Stimulated activated CD8-positive, alpha-beta memory T cell treated with anti-CD3 and anti-CD28 coated beads, Interleukin-4, amount 100 ng/mL, for 1 hour (primary cell): ENCODE results near the gene SNCB.
A peak's percentile ranks its signal among the peaks of the same experiment; 100 is the strongest.

ENCODE experiments used
- DNase-seq, 2 donors: peaks; one replicate each; pipeline ENCODE4 v3.0.0-alpha.2; 2020; ENCODE audit warnings: low read depth in 2 of 2, low spot score in 1 of 2

Gene SNCB

DNA sequence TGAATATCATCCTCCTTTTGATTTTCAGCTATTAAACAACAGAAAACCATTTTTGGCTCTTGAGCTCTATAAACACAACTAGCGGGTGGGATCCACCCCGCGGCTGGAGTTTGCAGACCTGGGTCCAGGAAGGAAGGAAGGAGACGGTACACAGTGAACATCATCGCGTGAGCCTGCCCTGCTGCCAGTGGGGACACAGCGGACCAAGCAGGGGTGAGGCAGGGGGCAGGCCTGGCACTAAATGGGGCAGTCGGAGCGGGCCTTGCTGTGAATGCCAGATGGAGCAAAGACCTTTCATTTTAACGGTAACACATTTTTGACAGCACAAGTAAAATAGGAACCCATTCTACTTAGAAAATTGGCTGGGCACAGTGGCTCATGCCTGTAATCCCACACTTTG, 31.3 kb upstream of the SNCB start:
- no peak for DNase-seq

DNA sequence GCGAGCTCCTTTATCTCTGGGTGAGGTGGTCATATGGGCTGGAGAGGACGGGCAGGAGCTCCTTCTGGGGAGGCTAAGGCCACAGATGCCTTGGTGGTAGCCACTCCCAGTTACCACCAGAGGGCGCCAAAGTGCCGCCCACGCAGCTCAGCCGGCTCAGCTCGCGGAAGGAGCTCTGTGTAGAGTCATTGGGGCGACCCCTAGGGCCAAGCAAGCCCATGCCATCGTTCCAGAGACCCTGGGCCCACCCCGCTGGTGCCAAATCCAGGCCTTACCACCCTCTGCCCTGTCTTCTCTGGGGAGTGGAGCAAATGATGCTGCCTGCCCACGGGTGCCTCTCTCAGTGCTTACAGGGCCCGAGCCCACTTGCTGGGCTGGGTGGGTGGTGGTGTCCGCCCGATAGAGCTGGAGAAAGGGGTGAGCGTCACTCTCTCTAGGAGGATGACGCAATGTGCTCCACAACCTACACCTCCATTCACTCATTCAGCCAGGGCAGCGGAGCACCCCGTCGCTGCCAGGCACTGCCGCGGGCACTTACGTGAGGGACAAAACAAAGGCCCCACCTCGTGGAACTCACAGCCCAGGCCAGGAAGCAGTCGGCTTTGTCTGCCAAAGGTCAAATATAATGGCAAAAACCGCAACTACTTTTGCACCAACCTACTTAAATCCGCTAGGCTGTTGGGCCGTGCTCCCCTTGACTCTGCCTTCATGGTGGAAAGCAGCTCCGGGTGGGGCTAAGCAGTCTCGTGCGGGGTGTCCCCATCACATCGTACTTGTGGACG, 30.7 kb upstream of the SNCB start:
- DNase-seq = peak; percentile 55 to 58

- DNase-seq = no peak
Measured at GRCh38 chr5:176660530-176660859, 30.2 kb upstream of the SNCB start.

GRCh38 chr5:176659860-176660461, 29.6 kb upstream of the SNCB start:
- DNase-seq = no peak

- DNase-seq = no peak
Measured at GRCh38 chr5:176659512-176659839, 29.1 kb upstream of the SNCB start.

DNA sequence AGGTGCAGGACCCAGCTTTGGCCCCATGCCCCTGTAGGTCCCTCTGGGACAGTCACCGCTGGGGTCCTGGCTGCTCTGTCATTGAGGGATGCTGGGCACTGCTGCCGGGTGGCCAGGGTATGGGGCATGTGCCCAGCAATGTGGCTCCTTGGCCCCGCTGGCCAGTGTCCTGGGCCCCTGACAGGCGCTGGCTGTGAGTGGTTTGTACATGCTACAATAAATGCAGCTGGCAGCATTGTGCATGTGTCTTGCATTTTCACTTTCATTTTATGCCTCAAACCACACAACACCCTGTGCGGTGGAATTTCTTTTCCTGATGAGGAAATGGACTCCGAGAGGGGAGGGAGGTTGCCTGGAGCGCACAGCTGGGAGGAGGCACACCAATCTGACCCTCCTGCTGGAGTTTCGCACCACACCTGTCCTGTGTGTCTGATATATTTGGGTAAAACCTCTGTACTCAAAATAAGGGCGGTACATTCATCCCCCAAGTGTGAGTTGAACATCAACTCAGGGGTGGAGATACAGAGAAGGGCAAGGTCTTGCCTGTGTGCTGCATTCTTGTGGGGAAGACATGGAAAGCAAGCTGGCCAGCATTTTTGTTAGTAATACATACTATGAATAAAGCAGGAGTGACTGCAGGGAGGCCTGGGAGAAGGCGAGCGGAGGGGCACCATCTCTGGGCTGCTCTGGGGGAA, 28.6 kb upstream of the SNCB start:
- no peak for DNase-seq

- peak in 1 of 2 donors; percentile 38 for DNase-seq
Measured at GRCh38 chr5:176658007-176658599, 27.8 kb upstream of the SNCB start.

DNA sequence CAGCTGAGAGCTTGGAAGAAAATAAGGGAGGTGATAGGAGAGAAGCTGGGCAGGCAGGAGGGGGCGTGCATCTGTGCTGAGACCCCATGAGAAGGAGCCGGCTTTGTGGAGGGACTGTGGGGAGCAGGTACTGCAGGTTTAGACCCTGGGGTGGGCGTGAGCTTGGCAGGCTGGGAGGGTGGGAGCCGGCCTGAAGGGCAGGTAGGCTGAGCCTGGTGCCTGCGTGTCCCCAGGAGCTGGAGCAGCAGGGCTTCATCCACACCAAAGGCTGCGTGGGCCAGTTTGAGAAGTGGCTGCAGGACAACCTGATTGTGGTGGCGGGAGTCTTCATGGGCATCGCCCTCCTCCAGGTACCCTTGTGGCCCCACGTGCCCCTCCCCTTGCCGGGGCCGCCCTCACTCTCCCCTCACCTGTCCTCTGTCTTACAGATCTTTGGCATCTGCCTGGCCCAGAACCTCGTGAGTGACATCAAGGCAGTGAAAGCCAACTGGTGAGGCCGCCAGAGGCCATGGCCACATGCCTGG, 26.2 kb upstream of the SNCB start:
- no peak for DNase-seq

- DNase-seq = no peak
Measured at GRCh38 chr5:176654856-176655255, 24.5 kb upstream of the SNCB start.

- peak in 1 of 2 donors; percentile 29 for DNase-seq
Measured at GRCh38 chr5:176653401-176654385, 23.4 kb upstream of the SNCB start.

- no peak for DNase-seq
Measured at GRCh38 chr5:176652136-176652535, 21.8 kb upstream of the SNCB start.

DNA sequence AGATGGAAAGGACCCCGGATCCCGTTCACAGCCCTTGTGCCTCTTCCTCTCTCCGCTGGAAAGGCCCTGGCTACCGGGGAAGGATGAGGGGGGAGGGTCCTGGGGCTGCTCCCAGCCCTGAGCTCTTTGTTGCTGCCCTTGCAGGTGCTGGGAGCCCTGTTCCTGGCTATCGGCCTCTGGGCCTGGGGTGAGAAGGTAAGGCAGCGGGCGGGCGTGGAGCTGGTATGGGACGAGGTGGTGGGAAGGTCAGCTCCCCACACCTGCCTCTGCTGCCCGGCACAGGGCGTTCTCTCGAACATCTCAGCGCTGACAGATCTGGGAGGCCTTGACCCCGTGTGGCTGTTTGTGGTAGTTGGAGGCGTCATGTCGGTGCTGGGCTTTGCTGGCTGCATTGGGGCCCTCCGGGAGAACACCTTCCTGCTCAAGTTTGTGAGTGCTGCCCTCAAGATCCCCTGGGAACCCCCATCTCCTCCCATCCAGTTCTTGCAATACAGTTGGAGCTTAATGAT, 21.2 kb upstream of the SNCB start:
- DNase-seq = no peak

DNA sequence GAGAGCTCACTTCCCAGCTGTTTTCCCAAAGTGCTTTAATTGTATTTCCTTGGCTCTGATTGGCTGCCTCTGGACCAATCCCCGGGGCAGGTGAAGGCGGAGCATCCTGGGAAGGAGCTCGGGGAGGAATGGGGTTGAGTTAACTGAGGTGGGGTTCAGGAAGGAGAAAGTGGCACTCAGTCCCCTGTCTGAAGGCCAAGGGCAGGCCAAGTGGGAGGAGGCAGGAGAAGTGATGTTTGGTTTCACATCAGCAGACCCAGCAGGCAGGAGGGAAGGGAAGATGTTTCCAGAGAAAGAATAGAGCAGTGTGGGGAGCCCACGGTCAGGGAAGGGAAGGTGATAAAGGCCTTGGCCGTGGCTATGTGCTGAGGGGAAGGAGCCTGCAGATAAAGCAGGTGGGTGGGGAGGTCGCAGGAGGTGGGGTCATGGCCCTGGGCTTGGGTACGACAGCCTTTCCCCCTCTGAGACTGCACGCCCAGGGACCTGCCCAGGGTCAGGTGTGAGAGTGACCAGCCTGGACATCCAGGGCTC, 20.1 kb upstream of the SNCB start:
- no peak for DNase-seq

DNA sequence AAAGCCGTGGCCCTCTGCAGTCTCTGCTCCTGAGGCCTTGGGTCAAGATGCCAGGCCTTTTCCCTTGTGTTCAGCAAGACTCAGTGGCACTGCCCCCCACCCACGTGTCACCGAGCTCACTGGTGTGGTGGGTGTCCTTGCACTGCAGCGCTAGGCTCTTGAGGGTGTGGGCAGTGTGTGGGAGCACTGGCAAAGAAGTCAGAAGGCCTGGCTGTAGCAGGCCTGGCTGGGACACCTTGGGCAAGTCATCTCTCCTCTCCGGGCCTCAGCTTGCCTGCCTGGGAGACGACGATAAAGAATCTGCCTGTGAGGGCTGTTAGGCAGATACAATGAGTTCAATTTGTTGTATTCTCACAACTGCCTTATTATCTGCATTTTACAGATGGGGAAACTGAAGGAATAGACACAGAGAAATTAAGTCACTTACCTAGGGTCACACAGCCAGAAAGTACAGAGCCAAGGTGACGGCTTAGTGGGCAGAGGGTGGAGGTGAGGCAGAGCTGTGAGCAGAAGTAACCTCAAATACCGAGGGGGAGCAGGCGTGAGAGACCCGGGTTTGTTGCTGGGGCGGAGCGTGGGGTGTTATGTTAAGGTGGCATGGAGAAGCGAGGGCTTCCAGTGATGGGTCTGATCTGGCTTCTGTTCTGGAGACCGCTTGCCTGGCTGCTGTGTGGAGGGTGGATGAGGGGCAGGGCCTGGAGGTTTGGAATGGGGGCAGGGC, 18.3 kb upstream of the SNCB start:
- no peak for DNase-seq

DNA sequence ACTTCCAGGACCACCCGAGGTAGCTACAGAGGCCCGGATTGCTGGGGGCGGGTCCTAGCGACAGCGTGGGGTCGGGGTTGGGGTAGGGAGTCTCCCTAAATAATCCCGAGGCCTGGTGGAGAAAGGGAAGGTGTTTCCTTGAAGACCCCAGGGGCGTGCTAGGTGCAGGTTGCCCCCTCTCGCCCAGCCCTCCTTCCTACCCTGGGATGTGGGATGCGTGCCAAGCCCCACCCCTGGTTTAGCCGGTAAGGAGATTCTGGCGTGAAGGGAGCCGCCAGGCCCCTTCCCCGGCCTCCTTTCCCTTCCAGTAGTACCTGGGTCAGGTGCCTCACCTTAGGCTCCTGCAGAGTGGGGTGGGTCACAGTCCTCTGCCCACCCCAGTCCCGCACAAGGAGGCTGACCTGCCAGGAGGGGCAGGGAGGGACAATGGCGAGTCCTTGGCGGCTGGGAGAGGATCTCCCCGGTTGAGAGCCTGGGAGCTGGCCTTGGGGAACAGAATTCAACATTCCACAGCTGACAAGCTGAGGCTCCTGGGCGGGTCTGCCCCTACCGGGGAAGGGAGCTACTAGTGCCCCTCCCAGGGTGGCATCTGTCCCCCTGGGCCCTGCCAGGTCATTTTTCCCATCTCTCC, 17.6 kb upstream of the SNCB start:
- no peak for DNase-seq

DNA sequence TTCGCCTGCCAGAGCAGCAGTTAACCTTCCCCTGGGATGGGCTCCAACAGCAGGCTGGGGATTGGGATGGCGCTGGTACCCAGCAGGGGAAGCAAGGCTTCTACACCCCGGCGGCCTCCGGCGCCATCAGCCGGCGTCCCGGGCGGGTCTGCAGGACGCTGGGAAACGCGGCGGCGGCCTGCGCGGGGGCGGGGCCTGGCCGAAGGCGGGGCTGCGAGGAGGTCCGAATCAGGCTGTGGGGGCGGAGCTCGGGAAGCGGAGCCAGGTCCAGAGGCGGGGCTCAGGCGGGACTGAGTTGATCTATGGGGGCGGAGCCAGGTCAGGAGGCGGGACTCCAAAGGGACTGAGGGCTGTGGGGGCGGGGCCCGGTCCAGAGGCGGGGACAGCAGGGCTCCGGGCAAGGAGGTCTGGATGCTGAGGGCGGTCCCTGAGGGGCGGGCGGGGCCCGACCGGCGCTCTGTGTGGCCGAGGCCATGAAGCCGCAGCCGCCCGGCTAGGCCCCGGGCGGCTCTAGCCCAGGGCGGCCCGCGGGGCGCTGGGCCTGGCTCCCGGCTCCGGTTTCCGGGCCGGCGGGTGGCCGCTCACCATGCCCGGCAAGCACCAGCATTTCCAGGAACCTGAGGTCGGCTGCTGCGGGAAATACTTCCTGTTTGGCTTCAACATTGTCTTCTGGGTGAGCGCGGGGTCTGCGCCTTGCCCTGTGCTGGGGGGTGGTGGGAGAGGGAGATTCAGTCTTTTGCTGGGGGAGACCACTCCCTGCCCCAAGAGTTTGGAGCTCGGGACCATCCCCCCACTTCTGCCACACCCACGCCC, 16.9 kb upstream of the SNCB start, which contains the start of gene TSPAN17:
TSS of gene TSPAN17 (plus strand) at position 455 of the 813 bp plus-strand sequence. CDS start at position 587, 132 bp downstream.
- DNase-seq = peak; percentile 96 to 97

DNA sequence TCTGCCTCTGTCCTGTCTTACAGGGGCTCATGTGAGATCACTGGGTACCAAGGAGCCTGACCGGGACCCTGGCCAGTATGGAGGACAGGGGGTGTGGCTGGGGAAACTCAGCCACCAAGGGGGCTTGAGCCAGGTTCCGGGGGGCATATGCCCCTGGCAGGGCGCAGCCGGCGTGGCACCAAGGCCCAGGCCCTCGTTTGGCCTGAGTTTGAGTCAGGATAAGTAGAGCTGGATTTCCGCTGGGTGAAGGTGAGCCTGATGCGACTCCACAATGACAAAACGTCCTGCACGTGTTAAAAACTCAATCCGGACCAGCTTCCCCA, 16.3 kb upstream of the SNCB start:
- DNase-seq = no peak

DNA sequence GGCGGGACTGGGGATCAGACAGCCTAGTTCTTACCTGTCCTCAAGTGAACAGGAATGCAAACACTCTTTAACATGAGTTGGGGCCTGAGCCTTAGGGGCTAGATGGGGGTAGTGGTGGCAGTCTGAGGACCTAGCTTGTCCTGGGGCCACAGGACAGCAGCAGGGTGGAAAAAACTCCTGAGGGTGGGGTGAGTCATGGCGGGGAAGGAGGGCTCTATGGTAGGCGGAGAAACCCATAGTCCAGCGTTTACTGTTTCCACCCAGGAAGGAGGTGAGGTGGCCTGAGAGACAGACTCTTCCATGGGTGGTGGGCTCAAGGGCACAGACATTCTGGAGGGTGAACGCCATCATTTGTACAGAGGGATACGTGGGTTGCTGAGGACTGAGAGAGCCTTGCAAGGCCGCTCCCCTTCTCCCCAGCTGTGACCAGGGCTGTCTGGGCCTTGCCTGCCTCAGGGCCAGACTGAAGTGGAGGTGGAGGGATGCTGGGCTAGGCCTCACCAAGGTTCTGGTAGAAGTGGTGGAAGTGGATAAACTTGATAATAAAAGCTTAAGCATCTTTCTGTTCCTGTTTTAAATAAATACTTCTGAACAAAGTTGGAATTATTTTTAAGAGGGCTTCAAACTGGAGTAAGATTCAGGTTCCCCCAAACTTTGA, 15.8 kb upstream of the SNCB start:
- DNase-seq = no peak
